Measurements from ENCODE around the gene ORC4.

- no peak for TF ChIP-seq POLR2A (IDR thresholded peaks at IDR 0.05; ENCODE audit: low read length)
- TF ChIP-seq GATA1 (IDR thresholded peaks at IDR 0.05; ENCODE audit: low read depth, low read length), result no peak
Observed at GRCh38 chr2:147999126-147999525, 21.4 kb downstream of the ORC4 start.
